GM21825 (cell line): Measurements from ENCODE around the gene XRCC5.
A peak's percentile ranks its signal among the peaks of the same experiment; 100 is the strongest.

Source experiments
- ATAC-seq: cut with Tn5 transposase; IDR thresholded peaks from one replicate; pipeline ENCODE4 v1.9.1; 2021; ENCODE audit warnings: mild to moderate bottlenecking, moderate library complexity; ENCODE audit not compliant: unreplicated experiment

Gene XRCC5

DNA sequence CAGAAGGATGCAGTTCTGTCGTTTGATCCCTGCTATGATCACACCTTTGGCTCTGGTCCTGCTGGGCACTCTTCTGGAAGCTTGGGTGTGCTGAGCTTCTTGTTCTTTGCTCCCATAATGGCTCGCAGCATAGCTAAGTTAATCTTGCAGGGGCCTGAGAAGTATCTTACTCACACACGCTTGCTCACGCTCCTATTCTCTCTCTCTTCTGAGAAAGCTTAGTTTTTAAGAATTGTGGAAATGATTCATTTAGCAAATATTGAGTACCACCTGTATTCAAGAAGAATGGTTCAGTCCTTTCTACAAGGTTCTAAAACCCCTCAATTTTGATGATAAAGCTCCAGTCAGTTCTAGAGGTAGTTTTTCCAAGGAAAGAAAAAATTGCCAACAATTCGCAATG lies 40.6 kb downstream of the XRCC5 start:
- no peak for ATAC-seq

DNA sequence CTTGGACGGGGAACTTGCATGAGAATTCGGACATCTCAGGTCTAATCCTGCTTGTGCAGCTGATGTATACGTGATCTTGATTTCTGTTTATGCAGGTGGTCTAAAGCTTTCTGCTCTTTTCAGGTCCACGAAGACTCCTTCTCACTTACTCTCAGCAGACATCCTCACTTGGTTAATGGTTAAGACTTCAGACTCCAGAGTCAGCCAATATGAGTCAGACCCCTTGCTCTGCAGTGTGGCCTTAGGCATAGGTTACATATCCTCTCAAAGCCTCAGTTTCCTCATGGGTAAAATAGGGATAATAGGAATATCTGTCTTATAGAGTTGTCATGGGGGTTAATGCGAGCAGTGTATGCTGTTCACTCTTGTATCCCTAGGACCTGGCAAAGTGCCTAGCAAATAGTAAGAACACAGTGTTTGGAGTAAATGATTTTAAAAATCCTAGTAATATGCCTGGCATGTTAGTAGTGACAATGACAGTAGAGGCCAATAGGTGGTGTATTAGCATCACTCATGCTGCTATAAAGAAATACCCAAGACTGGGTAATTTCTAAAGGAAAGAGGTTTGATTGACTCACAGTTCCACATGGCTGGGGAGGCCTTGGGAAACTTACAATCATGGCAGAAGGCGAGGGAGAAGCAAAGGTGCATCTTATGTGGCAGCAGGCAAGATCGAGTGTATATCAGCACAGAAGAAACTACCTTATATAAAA lies 42.3 kb downstream of the XRCC5 start:
- no peak for ATAC-seq

- no peak for ATAC-seq
Observed at GRCh38 chr2:216155954-216156353, 46.8 kb downstream of the XRCC5 start.

DNA sequence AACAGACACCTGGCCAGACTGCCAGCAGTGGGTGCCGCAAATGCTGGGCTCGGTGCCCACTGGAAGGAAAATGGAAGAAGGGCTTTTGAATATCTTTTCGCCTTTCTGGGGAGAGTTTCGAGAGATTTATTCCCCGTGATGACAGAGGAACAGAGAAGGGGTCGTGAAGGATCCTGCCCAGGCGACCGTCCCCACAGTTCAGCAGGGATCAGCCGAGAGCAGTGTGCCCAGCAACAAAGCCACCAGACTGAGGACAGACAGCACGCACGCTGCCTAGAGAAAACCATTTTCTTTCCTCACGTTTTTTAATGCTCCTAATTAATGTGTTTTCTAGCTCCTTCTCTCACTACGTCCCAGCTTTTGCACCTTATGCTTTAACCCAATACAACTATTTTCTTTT lies 47.7 kb downstream of the XRCC5 start:
- ATAC-seq, result no peak

DNA sequence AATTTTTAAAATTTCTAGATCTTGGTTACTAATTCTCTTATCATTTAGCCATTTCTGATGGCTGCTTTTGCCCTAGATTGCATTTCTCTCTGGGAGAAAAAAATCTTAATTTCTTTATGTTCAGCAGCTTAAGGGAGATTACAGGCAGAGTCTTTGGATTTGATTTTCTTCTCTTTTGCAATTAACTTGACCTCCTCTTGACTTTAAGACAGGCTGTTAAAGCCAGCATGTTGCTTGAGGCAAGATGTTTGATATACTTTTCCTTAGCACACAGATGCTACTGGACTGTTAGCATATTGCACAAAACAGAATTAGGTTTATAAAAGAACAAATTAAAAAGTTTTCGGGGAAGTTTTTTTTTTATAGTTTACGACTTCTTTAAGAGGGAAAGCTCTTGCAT lies 50.0 kb downstream of the XRCC5 start:
- ATAC-seq, result no peak

- ATAC-seq, result no peak
Observed at GRCh38 chr2:216159646-216160045, 50.5 kb downstream of the XRCC5 start.

- no peak for ATAC-seq
Observed at GRCh38 chr2:216160786-216161185, 51.6 kb downstream of the XRCC5 start.

GRCh38 chr2:216161967-216162366 lies 52.8 kb downstream of the XRCC5 start:
- ATAC-seq, result no peak

DNA sequence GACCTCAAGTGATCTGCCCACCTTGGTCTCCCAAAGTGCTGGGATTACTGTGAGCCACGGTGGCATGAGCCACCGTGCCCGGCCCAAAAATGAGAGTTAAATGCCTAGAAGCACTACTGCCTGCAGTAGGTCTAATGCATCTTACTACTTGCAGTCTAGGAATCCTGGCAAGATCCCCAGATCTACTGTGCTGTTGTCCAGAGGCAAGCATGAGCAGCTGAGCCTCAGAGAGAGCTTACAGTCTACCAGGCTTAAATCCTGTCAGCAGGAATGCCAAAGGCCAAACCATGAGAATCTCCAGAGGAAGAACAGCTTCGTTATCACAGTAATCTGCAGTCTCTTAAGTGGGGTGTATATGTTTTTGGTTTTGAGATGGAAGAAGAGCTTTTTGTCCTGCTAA lies 54.4 kb downstream of the XRCC5 start:
- no peak for ATAC-seq

GRCh38 chr2:216164087-216164486 lies 54.9 kb downstream of the XRCC5 start:
- no peak for ATAC-seq

DNA sequence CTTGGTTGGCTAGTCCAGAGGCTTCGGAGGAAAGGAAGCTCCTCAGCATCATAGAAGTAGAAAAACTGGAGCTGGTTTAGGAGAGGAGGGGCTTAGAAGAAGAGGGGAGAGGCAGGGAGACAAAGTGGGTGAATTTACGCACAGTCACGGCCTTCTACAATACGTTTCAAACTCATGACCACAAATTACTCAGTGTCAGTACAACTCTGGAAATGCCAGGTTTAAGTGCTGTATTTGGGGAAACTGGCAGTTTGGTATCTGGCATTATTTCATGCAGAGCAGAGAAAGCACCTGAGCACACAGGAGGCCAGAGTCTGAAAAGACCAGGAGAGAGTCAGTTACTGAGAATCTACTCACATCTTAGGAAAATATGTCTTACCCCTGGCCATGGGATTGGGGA lies 55.4 kb downstream of the XRCC5 start:
- ATAC-seq, result no peak

GRCh38 chr2:216165711-216166110 lies 56.6 kb downstream of the XRCC5 start:
- no peak for ATAC-seq

GRCh38 chr2:216169087-216169486 lies 59.9 kb downstream of the XRCC5 start:
- no peak for ATAC-seq

GRCh38 chr2:216170076-216170763 lies 61.1 kb downstream of the XRCC5 start:
- no peak for ATAC-seq

DNA sequence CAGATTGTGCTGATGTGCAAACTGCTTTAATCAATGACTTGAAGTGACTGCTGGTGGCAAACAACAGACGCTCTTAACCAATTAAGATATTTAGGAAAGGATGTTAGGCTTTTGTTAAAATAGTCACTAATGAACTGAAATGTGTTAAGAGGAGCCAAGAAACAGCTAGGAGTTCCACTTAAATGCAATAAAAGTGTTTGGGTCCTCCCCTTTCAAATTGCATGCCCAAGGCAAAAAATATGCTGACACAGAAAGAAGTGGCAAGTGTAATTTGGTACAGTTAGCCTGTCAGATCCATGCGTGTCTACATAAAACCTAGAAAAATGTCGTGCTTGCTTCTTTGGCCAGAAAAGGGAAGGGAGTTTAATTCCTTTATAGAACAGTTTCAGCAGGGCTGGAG lies 61.9 kb downstream of the XRCC5 start:
- no peak for ATAC-seq

DNA sequence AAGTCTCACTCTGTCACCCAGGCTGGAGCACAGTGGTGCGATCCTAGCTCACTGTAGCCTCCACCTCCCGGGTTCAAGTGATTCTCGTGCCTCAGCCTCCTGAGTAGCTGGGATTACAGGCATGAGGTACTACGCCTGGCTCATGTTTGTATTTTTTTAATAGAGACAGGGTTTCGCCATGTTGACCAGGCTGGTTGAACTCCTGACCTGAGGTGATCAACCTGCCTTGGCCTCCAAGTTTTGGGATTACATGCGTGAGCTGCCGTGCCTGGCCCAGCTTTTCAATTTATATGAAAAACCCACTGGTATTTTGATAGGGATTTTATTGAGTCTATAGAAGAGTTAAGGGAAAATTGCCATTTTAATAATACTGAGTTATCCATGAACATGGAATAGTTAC lies 63.3 kb downstream of the XRCC5 start:
- ATAC-seq, result no peak

- no peak for ATAC-seq
Observed at GRCh38 chr2:216179015-216179414, 69.9 kb downstream of the XRCC5 start.

GRCh38 chr2:216181351-216181750 lies 72.2 kb downstream of the XRCC5 start:
- no peak for ATAC-seq

DNA sequence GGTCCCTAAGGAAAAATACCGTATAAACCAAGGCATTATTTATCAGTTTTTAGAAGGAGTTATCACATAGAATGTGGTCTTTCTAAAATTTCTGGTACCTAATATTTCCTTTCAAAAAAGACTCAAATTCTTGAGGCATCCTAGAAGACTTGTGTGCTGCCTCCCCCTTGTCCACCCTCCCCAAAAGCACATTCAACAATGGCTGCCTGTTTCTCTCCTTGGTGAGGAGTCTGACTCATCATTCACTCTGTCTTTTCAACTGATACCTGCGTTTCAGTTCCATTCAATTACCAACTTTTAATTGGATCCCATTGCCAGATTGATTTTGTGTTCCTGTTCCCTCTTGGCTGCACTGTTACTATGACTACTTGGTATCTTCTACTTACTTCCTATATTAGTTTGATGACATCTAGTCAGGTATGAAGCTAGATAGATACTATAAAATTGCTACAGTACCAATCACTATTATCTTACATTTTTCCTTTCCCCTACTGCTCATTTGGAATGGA lies 72.9 kb downstream of the XRCC5 start:
- ATAC-seq, result no peak

GRCh38 chr2:216183462-216183861 lies 74.3 kb downstream of the XRCC5 start:
- peak; percentile 61 for ATAC-seq

DNA sequence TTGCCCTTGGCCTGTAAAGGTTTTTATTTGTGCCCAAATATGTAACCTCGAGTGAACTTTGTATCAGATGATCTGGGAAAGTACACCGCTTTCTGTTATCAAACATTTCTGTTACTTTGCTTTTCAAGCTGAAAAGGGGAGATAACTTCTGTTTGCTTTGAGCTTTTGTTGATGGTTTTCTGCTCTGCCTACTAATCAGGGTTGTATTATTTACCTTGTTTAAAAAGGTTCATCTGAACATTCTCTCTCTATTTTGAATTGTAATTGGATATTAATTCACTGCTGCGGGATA lies 79.4 kb downstream of the XRCC5 start:
- ATAC-seq, result no peak

DNA sequence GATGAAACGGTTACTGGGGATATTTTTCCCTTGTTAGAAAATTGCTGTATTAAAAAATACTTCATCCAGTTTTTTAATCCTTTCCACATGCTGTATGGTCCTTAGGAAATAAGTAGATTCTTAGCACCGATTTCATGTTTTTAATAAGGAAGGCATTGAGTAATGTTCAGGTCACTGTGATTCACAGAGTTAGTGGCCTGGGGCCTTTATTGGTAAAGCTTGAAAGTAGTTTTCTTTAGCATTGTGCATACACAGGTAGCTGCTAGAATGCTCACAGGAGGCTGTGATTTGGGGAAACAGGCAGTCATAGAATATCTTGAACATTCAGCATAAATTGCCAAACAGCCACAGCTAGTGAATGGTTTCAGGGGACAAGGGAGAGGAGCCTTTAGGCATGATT lies 79.8 kb downstream of the XRCC5 start:
- no peak for ATAC-seq

DNA sequence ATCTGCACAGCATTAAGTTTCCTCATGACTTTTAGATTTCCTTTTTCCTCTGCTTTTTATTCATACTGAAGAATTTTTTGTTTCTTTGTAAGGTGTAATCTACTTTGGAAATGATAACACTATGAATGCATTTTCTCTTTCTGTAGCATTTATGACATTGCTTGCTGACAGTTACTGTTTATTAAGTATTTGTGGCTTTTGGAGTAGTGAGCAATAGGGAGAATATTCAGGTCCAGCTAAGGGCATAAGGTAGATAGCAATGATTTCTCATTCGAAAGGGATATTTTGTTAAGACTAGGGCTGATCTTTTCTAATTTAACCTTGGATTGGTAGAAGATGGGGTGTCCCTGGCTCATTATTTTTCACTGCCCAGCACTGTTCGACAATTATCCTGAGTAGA lies 80.3 kb downstream of the XRCC5 start:
- no peak for ATAC-seq
